Smooth muscle cell (in vitro differentiated cells): ENCODE measurements around the gene M1AP. TPM values are rescaled to one million over a fixed set of nuclear protein-coding genes. Genes with fewer than 3 reads are reported as not detected.

Source experiments
- DNase-seq: peaks from one replicate; lab custom pipeline; 2025; ENCODE audit not compliant: unreplicated experiment; lab: John Stamatoyannopoulos, UW
- H2AFZ ChIP-seq: fragments of 200-600 bp; sonication (generic); 2 replicates; pipeline ENCODE4 v1.6.0; 2016; ENCODE audit warnings: antibody characterized with exemption, low read depth, mild to moderate bottlenecking
- H3F3A ChIP-seq: fragments of 200-600 bp; sonication (generic); 2 replicates; pipeline ENCODE4 v1.6.0; 2017; ENCODE audit warnings: antibody characterized with exemption, low read depth
- H3K27ac ChIP-seq: fragments of 200-600 bp; sonication (generic); 2 replicates; pipeline ENCODE4 v1.5.1; 2016; ENCODE audit warnings: low read depth, mild to moderate bottlenecking
- H3K27me3 ChIP-seq: fragments of 200-600 bp; sonication (generic); 2 replicates; pipeline ENCODE4 v1.6.1; 2016; ENCODE audit warnings: low read depth, mild to moderate bottlenecking
- H3K36me3 ChIP-seq: fragments of 200-600 bp; sonication (generic); 2 replicates; pipeline ENCODE4 v1.5.1; 2016; ENCODE audit warnings: low read depth
- H3K4me1 ChIP-seq: fragments of 200-600 bp; sonication (generic); 2 replicates; pipeline ENCODE4 v1.5.1; 2016; ENCODE audit warnings: low read depth
- H3K4me2 ChIP-seq: fragments of 200-600 bp; sonication (generic); 2 replicates; pipeline ENCODE4 v1.6.0; 2016; ENCODE audit warnings: mild to moderate bottlenecking
- H3K4me3 ChIP-seq: fragments of 200-600 bp; sonication (generic); 2 replicates; pipeline ENCODE4 v1.5.1; 2016; ENCODE audit warnings: mild to moderate bottlenecking
- H3K79me2 ChIP-seq: fragments of 200-600 bp; sonication (generic); 2 replicates; pipeline ENCODE4 v1.6.0; 2016; ENCODE audit warnings: low read depth, mild to moderate bottlenecking
- H3K9ac ChIP-seq: fragments of 200-600 bp; sonication (generic); 2 replicates; pipeline ENCODE4 v1.6.0; 2016; ENCODE audit warnings: low read depth
- H3K9me3 ChIP-seq: fragments of 200-600 bp; sonication (generic); replicated peaks from 2 replicates; pipeline ENCODE4 v1.5.1; 2016; ENCODE audit warnings: low read depth
- H4K20me1 ChIP-seq: fragments of 200-600 bp; sonication (generic); 2 replicates; pipeline ENCODE4 v1.6.0; 2016; ENCODE audit warnings: low read depth
- CTCF ChIP-seq: fragments of 200-600 bp; sonication (generic); IDR thresholded peaks from 2 replicates; pipeline ENCODE4 v1.5.1; 2017; ENCODE audit warnings: borderline replicate concordance, mild to moderate bottlenecking, antibody characterized with exemption; ENCODE audit not compliant: insufficient read depth, poor library complexity, severe bottlenecking
- WGBS: methylation state at CpG from one replicate; pipeline ENCODE4 v1.1.7; 2016; ENCODE audit warnings: low lambda C conversion rate; 5-methylcytosine and 5-hydroxymethylcytosine counted together
- polyA plus RNA-seq: library from polyadenylated mRNA; unstranded; fragments of >200 nt; fragmentation: Nextera tagmentation; extraction: Ambion mirVana; gene quantifications from 2 replicates; pipeline ENCODE4 v1.2.1, GENCODE V29; 2016
- total RNA-seq: library from RNA; depleted of rRNA; stranded (reverse); fragments of >200 nt; gene quantifications from 2 replicates; pipeline ENCODE4 v1.2.3, GENCODE V29; 2014

M1AP gene
- total and polyA plus RNA-seq, 2 experiments from 2014 or later: 1.0 to 1.2 TPM

GRCh38 chr2:74525717-74526648, 122.1 kb downstream of the M1AP start, which contains the start of gene DQX1:
TSS of gene DQX1 (minus strand) at chr2:74526231. CDS start at chr2:74525729, 502 bp downstream.
- Histone ChIP-seq H3F3A (peaks cover 5% of the 10 kb centered on the region), H2AFZ (no peak within 1 kb of the TSS), H3K9me3 (no peaks in the 10 kb centered on the region), H4K20me1 (peaks cover 11% of the 10 kb centered on the region), H3K9ac (no peak within 1 kb of the TSS), H3K79me2 (peaks cover 24% of the 10 kb centered on the region), H3K4me1 (peaks cover 10% of the 10 kb centered on the region), H3K36me3 (no peaks in the 10 kb centered on the region), H3K27ac (no peak within 1 kb of the TSS), H3K4me3 (no peak within 1 kb of the TSS), H3K4me2 (no peak within 1 kb of the TSS), H3K27me3 (peaks cover 14% of the 10 kb centered on the region)
- no peak for DNase-seq
- TF ChIP-seq CTCF: no peak
- WGBS: 94% methylated on average over 11 of the region's 11 CpGs

GRCh38 chr2:74524955-74525716, 123.0 kb downstream of the M1AP start:
- peaks cover 21% of the 10 kb centered on the region for H3K79me2 ChIP-seq
- H3K4me1 ChIP-seq: peaks cover 7% of the 10 kb centered on the region
- no peak for DNase-seq
- H3K9ac ChIP-seq: no peak overlapping the region
- TF ChIP-seq CTCF: no peak
- peaks cover 23% of the 10 kb centered on the region for H3K27me3 ChIP-seq
- 97% methylated on average over 10 of the region's 10 CpGs for WGBS
- H3K4me3 ChIP-seq: no peak overlapping the region
- H3K9me3 ChIP-seq: no peaks in the 10 kb centered on the region
- peaks cover 11% of the 10 kb centered on the region for H4K20me1 ChIP-seq
- H3F3A ChIP-seq: no peaks in the 10 kb centered on the region
- no peak overlapping the region for H3K4me2 ChIP-seq
- no peak overlapping the region for H2AFZ ChIP-seq
- no peak overlapping the region for H3K27ac ChIP-seq
- no peaks in the 10 kb centered on the region for H3K36me3 ChIP-seq

GRCh38 chr2:74524005-74524404, 124.1 kb downstream of the M1AP start:
- Histone ChIP-seq H3K36me3 (no peaks in the 10 kb centered on the region), H3K4me2 (no peak overlapping the region), H3K27me3 (peaks cover 34% of the 10 kb centered on the region), H3K4me1 (peaks cover 7% of the 10 kb centered on the region), H3K9me3 (no peaks in the 10 kb centered on the region), H3K4me3 (no peak overlapping the region), H3K27ac (no peak overlapping the region), H3K9ac (no peak overlapping the region), H2AFZ (no peak overlapping the region), H3F3A (no peaks in the 10 kb centered on the region), H3K79me2 (peaks cover 12% of the 10 kb centered on the region), H4K20me1 (peaks cover 11% of the 10 kb centered on the region)
- TF ChIP-seq CTCF: no peak
- no peak for DNase-seq
- 91% methylated on average over 9 of the region's 9 CpGs for WGBS
